ENCODE measurements around the gene ADD1. TPM values are rescaled to one million over a fixed set of nuclear protein-coding genes. Genes with fewer than 3 reads are reported as not detected.

ADD1 gene
- total and polyA plus RNA-seq, 7 donors, result 124 to 224 (median 176) TPM

GRCh38 chr4:2929469-2929868, 85.8 kb downstream of the ADD1 start:
- H3K4me3 ChIP-seq, result no peak overlapping the region
- H3K9me3 ChIP-seq, result no peaks in the 10 kb centered on the region
- intact Hi-C loops (cut with DNase I), result no loop called here
- DNase-seq (peak in 1 of 2 donors; percentile 52), ATAC-seq (no peak)
- H3K4me1 ChIP-seq, result peaks cover 32% of the 10 kb centered on the region
- no peak overlapping the region for H3K27ac ChIP-seq
- peaks cover 2 to 65% of the 10 kb centered on the region in 2 donors for H3K36me3 ChIP-seq (ENCODE audit: insufficient read depth in 1 of 2, low read depth in 1 of 2)
- H3K27me3 ChIP-seq (ENCODE audit: insufficient read depth in 3 of 3, low read length in 2 of 3), result no peaks in the 10 kb centered on the region
- no peak for TF ChIP-seq CTCF (IDR thresholded peaks at IDR 0.05)
- 79 to 88% (median 83%) methylated on average over 16 of the region's 16 CpGs for WGBS, 3 donors

- DNase-seq (peak in 1 of 2 donors; percentile 48), ATAC-seq (no peak)
- Histone ChIP-seq H3K4me3 (no peak overlapping the region), H3K27me3 (ENCODE audit: insufficient read depth in 3 of 3, low read length in 2 of 3) (no peaks in the 10 kb centered on the region), H3K27ac (peak overlapping the region; percentile 97), H3K9me3 (no peaks in the 10 kb centered on the region), H3K36me3 (ENCODE audit: insufficient read depth in 1 of 2, low read depth in 1 of 2) (peaks cover 2 to 58% of the 10 kb centered on the region in 2 donors), H3K4me1 (peaks cover 33% of the 10 kb centered on the region)
- WGBS, 3 donors, result 81 to 84% (median 84%) methylated on average over 12 of the region's 12 CpGs
- TF ChIP-seq CTCF (IDR thresholded peaks at IDR 0.05), result no peak
- intact Hi-C loops (cut with DNase I), result loop anchor here (5.0 to 10.0 kb wide), 2 partner anchors 88 to 165 kb away; partner anchors contain the start of gene ADD1 (in 1 of the 2)
Measured at GRCh38 chr4:2930135-2930757, 86.6 kb downstream of the ADD1 start.

- 62 to 78% (median 68%) methylated on average over 31 to 34 of the region's 34 CpGs for WGBS, 3 donors
- intact Hi-C loops (cut with DNase I), result loop anchor here (5.0 to 10.0 kb wide), 2 partner anchors 89 to 166 kb away; partner anchors contain the start of gene ADD1 (in 1 of the 2)
- DNase-seq (peak in 1 of 2 donors; percentile 75), ATAC-seq (peak; percentile 4 to 39 (median 30))
- Histone ChIP-seq H3K4me3 (no peak overlapping the region), H3K27ac (peak overlapping the region; percentile 97), H3K9me3 (no peaks in the 10 kb centered on the region), H3K4me1 (peaks cover 40% of the 10 kb centered on the region), H3K36me3 (ENCODE audit: insufficient read depth in 1 of 2, low read depth in 1 of 2) (peaks cover 2 to 51% of the 10 kb centered on the region in 2 donors), H3K27me3 (ENCODE audit: insufficient read depth in 3 of 3, low read length in 2 of 3) (no peaks in the 10 kb centered on the region)
- TF ChIP-seq CTCF (IDR thresholded peaks at IDR 0.05), result no peak
Measured at GRCh38 chr4:2930758-2931511, 87.3 kb downstream of the ADD1 start.

- peaks cover 2 to 43% of the 10 kb centered on the region in 2 donors for H3K36me3 ChIP-seq (ENCODE audit: insufficient read depth in 1 of 2, low read depth in 1 of 2)
- intact Hi-C loops (cut with DNase I), result loop anchor here (5.0 to 10.0 kb wide), 2 partner anchors 89 to 167 kb away; partner anchors contain the start of gene ADD1 (in 1 of the 2)
Measured at GRCh38 chr4:2931512-2932301, 88.1 kb downstream of the ADD1 start.

More at GRCh38 chr4:2931512-2932301, 88.1 kb downstream of the ADD1 start:
- DNase-seq (peak; percentile 64 to 81), ATAC-seq (no peak)
- H3K27me3 ChIP-seq (ENCODE audit: insufficient read depth in 3 of 3, low read length in 2 of 3), result no peaks in the 10 kb centered on the region
- 65 to 72% (median 67%) methylated on average over 35 to 38 of the region's 38 CpGs for WGBS, 3 donors
- H3K4me3 ChIP-seq, result no peak overlapping the region
- H3K4me1 ChIP-seq, result peaks cover 46% of the 10 kb centered on the region
- no peaks in the 10 kb centered on the region for H3K9me3 ChIP-seq
- TF ChIP-seq CTCF (IDR thresholded peaks at IDR 0.05), result peak; percentile 14
- H3K27ac ChIP-seq, result peak overlapping the region; percentile 97
